AG09319 (cell line): ENCODE data around the gene NETO1.

Source experiments
- DNase-seq: peaks from one replicate; pipeline ENCODE4 v3.0.0-alpha.2; 2010; ENCODE audit warnings: low read depth; ENCODE audit errors: extremely low read depth
- TF ChIP-seq, protein P1 (sequence below): IDR thresholded peaks from 2 replicates; pipeline ENCODE4 v1.5.1; 2011; ENCODE audit warnings: low read depth, mild to moderate bottlenecking, inconsistent platforms, low read length, moderate library complexity

The NETO1 gene

DNA sequence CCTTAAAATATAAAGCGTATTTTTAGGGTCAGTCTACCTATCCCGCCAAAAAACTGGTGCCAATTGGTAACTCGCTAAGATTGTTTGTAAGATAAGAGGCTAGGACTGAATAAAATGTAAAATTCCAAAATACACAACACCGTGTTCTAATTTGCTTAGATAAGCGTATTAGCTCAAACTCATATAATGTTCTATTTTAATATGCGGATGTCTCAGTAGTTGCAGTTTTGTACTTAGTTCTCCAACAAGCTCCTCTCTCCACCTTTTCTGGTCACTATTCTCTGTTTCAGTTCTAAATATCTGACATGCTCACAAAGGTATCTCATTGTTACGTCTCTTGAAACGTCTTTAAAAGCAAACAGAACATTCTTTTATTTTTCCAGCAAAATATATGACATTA lies 24.0 kb downstream of the NETO1 start:
- DNase-seq: no peak
- TF ChIP-seq, protein P1, sequence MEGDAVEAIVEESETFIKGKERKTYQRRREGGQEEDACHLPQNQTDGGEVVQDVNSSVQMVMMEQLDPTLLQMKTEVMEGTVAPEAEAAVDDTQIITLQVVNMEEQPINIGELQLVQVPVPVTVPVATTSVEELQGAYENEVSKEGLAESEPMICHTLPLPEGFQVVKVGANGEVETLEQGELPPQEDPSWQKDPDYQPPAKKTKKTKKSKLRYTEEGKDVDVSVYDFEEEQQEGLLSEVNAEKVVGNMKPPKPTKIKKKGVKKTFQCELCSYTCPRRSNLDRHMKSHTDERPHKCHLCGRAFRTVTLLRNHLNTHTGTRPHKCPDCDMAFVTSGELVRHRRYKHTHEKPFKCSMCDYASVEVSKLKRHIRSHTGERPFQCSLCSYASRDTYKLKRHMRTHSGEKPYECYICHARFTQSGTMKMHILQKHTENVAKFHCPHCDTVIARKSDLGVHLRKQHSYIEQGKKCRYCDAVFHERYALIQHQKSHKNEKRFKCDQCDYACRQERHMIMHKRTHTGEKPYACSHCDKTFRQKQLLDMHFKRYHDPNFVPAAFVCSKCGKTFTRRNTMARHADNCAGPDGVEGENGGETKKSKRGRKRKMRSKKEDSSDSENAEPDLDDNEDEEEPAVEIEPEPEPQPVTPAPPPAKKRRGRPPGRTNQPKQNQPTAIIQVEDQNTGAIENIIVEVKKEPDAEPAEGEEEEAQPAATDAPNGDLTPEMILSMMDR: no peak

GRCh38 chr18:72840109-72840508 lies 27.7 kb downstream of the NETO1 start:
- TF ChIP-seq, protein P1: no peak
- no peak for DNase-seq

DNA sequence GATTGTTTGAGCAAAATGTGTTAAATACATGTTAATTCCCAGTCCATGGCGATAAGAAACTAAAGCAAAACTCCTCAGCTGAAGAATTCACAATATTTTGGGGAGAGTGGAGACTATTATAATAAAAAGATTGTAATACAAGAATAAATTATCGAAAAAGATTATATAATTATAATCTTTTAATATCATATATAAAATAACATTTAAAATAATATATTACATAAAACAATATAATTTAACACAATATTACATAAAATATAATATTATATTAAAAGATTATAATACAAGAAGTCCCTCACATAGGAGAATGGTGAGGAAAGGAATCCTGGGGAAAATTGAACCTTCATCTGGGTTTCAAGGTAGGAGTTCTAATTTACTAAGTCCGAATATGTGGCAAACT lies 33.1 kb downstream of the NETO1 start:
- TF ChIP-seq, protein P1: no peak
- DNase-seq: no peak

- DNase-seq: no peak
- TF ChIP-seq, protein P1: no peak
Measured at GRCh38 chr18:72833471-72833870, 34.3 kb downstream of the NETO1 start.

- TF ChIP-seq, protein P1: no peak
- DNase-seq: no peak
Measured at GRCh38 chr18:72830109-72830508, 37.7 kb downstream of the NETO1 start.

GRCh38 chr18:72828601-72829000 lies 39.2 kb downstream of the NETO1 start:
- TF ChIP-seq, protein P1: no peak
- no peak for DNase-seq

GRCh38 chr18:72826736-72827135 lies 41.1 kb downstream of the NETO1 start:
- DNase-seq: no peak
- TF ChIP-seq, protein P1: no peak
